OCI-LY1 (cell line): ENCODE data around the gene ZNF487.

Source experiments
- CTCF ChIP-seq: fragments of 200-600 bp; sonication (generic), shearing (Covaris generic); IDR thresholded peaks from 2 replicates; pipeline ENCODE4 v1.5.1; 2017; ENCODE audit warnings: mild to moderate bottlenecking, antibody characterized with exemption, low read length, moderate library complexity, mixed read lengths
- EZH2 ChIP-seq: fragments of 200-600 bp; sonication (generic), shearing (Covaris generic); IDR thresholded peaks from 2 replicates; pipeline ENCODE4 v1.8.0; 2017; ENCODE audit warnings: borderline replicate concordance, mixed run types, mild to moderate bottlenecking, antibody characterized with exemption, low read length, moderate library complexity, mixed read lengths

- TF ChIP-seq CTCF, result no peak
- TF ChIP-seq EZH2, result no peak
These were observed 7.4 kb downstream of the ZNF487 start for GRCh38 chr10:43444323-43444722.
